ENCODE results near the gene EIF2AK3.

DNA sequence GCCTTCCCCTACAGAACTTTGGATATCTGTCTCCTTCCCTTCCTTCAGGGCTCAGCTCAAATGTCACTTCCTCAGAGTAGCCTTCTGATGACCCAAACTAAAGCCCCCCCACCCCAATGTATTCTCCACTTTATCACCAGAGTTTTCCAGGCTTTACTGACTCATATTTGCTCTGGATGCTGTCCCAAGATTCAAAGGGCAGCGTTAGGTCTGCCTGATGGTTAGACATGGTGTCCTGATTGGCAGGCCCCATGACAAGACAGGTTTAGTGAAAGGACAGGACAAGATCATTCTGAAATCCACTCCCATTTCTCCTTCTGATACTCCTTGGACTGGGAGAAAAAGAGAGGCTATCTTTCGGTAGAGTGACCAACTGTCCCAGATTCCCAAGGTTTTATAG lies 41.6 kb upstream of the EIF2AK3 start:
- TF ChIP-seq, protein P1, sequence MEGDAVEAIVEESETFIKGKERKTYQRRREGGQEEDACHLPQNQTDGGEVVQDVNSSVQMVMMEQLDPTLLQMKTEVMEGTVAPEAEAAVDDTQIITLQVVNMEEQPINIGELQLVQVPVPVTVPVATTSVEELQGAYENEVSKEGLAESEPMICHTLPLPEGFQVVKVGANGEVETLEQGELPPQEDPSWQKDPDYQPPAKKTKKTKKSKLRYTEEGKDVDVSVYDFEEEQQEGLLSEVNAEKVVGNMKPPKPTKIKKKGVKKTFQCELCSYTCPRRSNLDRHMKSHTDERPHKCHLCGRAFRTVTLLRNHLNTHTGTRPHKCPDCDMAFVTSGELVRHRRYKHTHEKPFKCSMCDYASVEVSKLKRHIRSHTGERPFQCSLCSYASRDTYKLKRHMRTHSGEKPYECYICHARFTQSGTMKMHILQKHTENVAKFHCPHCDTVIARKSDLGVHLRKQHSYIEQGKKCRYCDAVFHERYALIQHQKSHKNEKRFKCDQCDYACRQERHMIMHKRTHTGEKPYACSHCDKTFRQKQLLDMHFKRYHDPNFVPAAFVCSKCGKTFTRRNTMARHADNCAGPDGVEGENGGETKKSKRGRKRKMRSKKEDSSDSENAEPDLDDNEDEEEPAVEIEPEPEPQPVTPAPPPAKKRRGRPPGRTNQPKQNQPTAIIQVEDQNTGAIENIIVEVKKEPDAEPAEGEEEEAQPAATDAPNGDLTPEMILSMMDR (IDR thresholded peaks at IDR 0.05) = no peak
- no peak for TF ChIP-seq POLR2A (IDR thresholded peaks at IDR 0.05)

All from uterus (tissue), 2 donors.